ENCODE measurements around the gene ARHGDIA.
"Not testable (repeated sequence)": the region's sequence is repeated elsewhere in the genome, so short reads cannot be mapped to it uniquely, and the experiment has no call there.

The ARHGDIA gene

GRCh38 chr17:81842725-81843504, 28.2 kb downstream of the ARHGDIA start:
- no peak for DNase-seq (ENCODE audit: low read depth)

- no peak for DNase-seq (ENCODE audit: low read depth)
These were observed 28.8 kb downstream of the ARHGDIA start for GRCh38 chr17:81842378-81842724.

GRCh38 chr17:81841866-81842265, 29.3 kb downstream of the ARHGDIA start:
- DNase-seq (ENCODE audit: low read depth), result no peak

- no peak for DNase-seq (ENCODE audit: low read depth)
These were observed 30.0 kb downstream of the ARHGDIA start for GRCh38 chr17:81840826-81841778.

GRCh38 chr17:81840059-81840458, 31.1 kb downstream of the ARHGDIA start:
- DNase-seq (ENCODE audit: low read depth), result not testable (repeated sequence)

- DNase-seq (ENCODE audit: low read depth), result no peak
These were observed 31.8 kb downstream of the ARHGDIA start for GRCh38 chr17:81839301-81839700.

GRCh38 chr17:81838753-81839255, 32.3 kb downstream of the ARHGDIA start:
- DNase-seq (ENCODE audit: low read depth), result no peak

- DNase-seq (ENCODE audit: low read depth), result no peak
These were observed 33.5 kb downstream of the ARHGDIA start for GRCh38 chr17:81837641-81838040.

- DNase-seq (ENCODE audit: low read depth), result no peak
These were observed 36.3 kb downstream of the ARHGDIA start, which contains the start of gene PPP1R27 for GRCh38 chr17:81834831-81835267. Gene PPP1R27 (minus strand): TSS chr17:81835050. CDS start chr17:81834953, 97 bp downstream.

- DNase-seq (ENCODE audit: low read depth), result no peak
These were observed 37.0 kb downstream of the ARHGDIA start for GRCh38 chr17:81833921-81834830.

- peak; percentile 87 for DNase-seq (ENCODE audit: low read depth)
These were observed 37.8 kb downstream of the ARHGDIA start, which contains the start of gene MCRIP1 for GRCh38 chr17:81833160-81833920. Gene MCRIP1 (minus strand): TSS chr17:81833291. CDS start chr17:81824506, 8,785 bp downstream.

- no peak for DNase-seq (ENCODE audit: low read depth)
These were observed 38.5 kb downstream of the ARHGDIA start for GRCh38 chr17:81832608-81833159.

- DNase-seq (ENCODE audit: low read depth), result no peak
These were observed 39.1 kb downstream of the ARHGDIA start for GRCh38 chr17:81831957-81832607.

- peak; percentile 54 for DNase-seq (ENCODE audit: low read depth)
These were observed 39.6 kb downstream of the ARHGDIA start for GRCh38 chr17:81831563-81831956.

- no peak for DNase-seq (ENCODE audit: low read depth)
These were observed 41.3 kb downstream of the ARHGDIA start for GRCh38 chr17:81829858-81830257.

- DNase-seq (ENCODE audit: low read depth), result no peak
These were observed 42.5 kb downstream of the ARHGDIA start for GRCh38 chr17:81828656-81829055.

- no peak for DNase-seq (ENCODE audit: low read depth)
These were observed 45.2 kb downstream of the ARHGDIA start for GRCh38 chr17:81825841-81826466.

- no peak for DNase-seq (ENCODE audit: low read depth)
These were observed 46.5 kb downstream of the ARHGDIA start for GRCh38 chr17:81824595-81824994.

- no peak for DNase-seq (ENCODE audit: low read depth)
These were observed 47.2 kb downstream of the ARHGDIA start for GRCh38 chr17:81823820-81824550.
